ENCODE measurements around the gene PTPRM. TPM values are rescaled to one million over a fixed set of nuclear protein-coding genes. Genes with fewer than 3 reads are reported as not detected.

The PTPRM gene
- total RNA-seq, 4 donors from 2014 or later = 170 to 198 (median 182) TPM

- Histone ChIP-seq H3K4me3 (replicated peaks in 1 of 3) (peak overlapping the region in 1 of 3 donors; percentile 70), H3K36me3 (no peaks in the 10 kb centered on the region), H3K4me1 (peaks cover 23 to 34% of the 10 kb centered on the region in 2 donors)
Observed at GRCh38 chr18:7565677-7566076, 1.4 kb upstream of the PTPRM start.

DNA sequence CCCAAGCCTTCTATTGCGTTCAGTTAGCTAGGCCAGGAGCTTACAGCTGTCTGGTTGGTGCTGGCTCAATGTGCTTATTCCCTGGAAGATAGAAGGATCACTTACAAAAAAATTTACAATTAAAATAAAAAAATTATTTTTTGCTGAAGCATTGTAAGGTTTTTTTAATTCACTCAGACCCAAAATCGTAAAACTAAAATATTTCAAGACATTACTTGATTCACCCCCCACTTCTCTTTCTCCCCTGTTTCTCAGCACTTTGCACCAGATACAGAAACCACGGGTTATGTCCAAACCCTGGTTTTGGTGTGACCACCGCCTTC lies 911 bp upstream of the PTPRM start:
- Histone ChIP-seq H3K9me3 (no peaks in the 10 kb centered on the region), H3K27me3 (no peaks in the 10 kb centered on the region), H3K27ac (peak overlapping the region; percentile 98 to 99 (median 99)), H3K4me3 (replicated peaks in 1 of 3) (peak overlapping the region in 2 of 3 donors; percentile 53 to 70), H3K36me3 (no peaks in the 10 kb centered on the region), H3K4me1 (peaks cover 23 to 34% of the 10 kb centered on the region in 2 donors)
- intact Hi-C loops (cut with DNase I) = loop anchor here (5.0 kb wide), 1 partner anchor 294 kb away; no protein-coding TSS in a partner anchor
- WGBS, 2 donors = 21% methylated on average over 4 of the region's 4 CpGs
- DNase-seq = no peak
- no peak for TF ChIP-seq POLR2A (IDR thresholded peaks at IDR 0.05)
- TF ChIP-seq, protein P1, sequence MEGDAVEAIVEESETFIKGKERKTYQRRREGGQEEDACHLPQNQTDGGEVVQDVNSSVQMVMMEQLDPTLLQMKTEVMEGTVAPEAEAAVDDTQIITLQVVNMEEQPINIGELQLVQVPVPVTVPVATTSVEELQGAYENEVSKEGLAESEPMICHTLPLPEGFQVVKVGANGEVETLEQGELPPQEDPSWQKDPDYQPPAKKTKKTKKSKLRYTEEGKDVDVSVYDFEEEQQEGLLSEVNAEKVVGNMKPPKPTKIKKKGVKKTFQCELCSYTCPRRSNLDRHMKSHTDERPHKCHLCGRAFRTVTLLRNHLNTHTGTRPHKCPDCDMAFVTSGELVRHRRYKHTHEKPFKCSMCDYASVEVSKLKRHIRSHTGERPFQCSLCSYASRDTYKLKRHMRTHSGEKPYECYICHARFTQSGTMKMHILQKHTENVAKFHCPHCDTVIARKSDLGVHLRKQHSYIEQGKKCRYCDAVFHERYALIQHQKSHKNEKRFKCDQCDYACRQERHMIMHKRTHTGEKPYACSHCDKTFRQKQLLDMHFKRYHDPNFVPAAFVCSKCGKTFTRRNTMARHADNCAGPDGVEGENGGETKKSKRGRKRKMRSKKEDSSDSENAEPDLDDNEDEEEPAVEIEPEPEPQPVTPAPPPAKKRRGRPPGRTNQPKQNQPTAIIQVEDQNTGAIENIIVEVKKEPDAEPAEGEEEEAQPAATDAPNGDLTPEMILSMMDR (IDR thresholded peaks at IDR 0.05) = no peak

More at GRCh38 chr18:7565677-7566076, 1.4 kb upstream of the PTPRM start:
- no peak for DNase-seq
- intact Hi-C loops (cut with DNase I) = loop anchor here (5.0 kb wide), 1 partner anchor 293 kb away; no protein-coding TSS in a partner anchor
- H3K9me3 ChIP-seq = no peaks in the 10 kb centered on the region
- peak overlapping the region; percentile 98 to 99 (median 99) for H3K27ac ChIP-seq
- TF ChIP-seq, protein P1 (IDR thresholded peaks at IDR 0.05) = no peak
- no peak for TF ChIP-seq POLR2A (IDR thresholded peaks at IDR 0.05)
- no peaks in the 10 kb centered on the region for H3K27me3 ChIP-seq

DNA sequence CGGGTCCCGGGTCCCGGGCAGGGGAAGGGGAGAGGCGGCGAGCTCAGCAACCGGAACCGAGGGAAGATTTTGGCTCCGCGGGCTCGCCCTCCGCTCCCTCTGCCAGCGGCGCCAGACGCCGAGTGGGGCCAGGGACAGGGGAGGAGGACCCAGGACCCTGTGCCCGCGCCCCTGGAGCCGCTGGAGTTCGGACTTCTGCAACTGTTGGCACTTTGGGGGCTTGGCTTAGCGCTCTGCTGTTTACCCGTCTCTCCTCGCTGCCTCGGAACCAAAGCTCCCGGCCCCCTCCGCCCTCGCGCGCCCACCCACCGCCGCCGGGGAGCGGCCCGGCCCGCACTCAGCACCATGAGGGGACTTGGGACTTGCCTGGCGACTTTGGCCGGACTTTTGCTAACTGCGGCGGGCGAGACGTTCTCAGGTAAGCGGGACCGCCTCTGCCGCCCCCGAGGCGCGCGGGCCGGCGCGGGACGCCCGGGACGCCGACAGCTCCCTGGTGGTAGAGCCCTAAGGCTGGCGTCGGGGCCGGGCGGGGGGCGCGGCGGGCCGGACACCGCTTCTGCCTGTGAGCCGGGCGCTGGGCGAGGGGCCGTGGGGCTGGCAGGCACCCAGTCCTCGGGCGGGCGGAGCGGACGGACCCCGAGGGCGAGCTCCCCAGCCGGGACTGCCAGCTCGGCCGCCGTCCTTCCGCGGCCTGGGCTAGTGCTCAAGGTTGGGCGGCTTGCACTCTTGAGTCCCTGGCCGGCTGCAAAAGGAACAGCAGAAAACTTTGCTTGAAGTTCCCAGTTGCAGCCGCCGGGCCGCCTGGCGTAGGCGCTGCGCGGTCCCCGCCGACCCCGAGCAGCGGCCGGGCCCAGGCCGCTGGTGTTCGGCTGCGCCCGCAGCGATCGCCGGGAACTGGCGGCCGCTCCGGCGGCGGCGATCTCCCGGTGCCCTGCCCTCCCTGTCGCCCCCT lies 634 bp downstream of the PTPRM start:
- intact Hi-C loops (cut with DNase I) = loop anchor here (5.0 kb wide), 1 partner anchor 295 kb away; no protein-coding TSS in a partner anchor
- WGBS, 2 donors = 0% methylated on average over 5 to 7 of the region's 109 CpGs
- no peak for TF ChIP-seq POLR2A (IDR thresholded peaks at IDR 0.05)
- TF ChIP-seq, protein P1 (IDR thresholded peaks at IDR 0.05) = peak in 3 of 6 experiments; percentile 9 to 26 (median 23)
- peak overlapping the region; percentile 82 to 98 (median 97) for H3K27ac ChIP-seq
- H3K36me3 ChIP-seq = no peaks in the 10 kb centered on the region
- peak overlapping the region; percentile 87 to 98 (median 95) for H3K4me3 ChIP-seq (replicated peaks in 1 of 3)
- DNase-seq = peak; percentile 70 to 75
- H3K27me3 ChIP-seq = no peaks in the 10 kb centered on the region
- H3K4me1 ChIP-seq = peaks cover 16 to 37% of the 10 kb centered on the region in 2 donors
- no peaks in the 10 kb centered on the region for H3K9me3 ChIP-seq

- peak; percentile 53 to 60 for DNase-seq
- H3K27ac ChIP-seq = peak overlapping the region; percentile 82 to 98 (median 97)
- no peaks in the 10 kb centered on the region for H3K36me3 ChIP-seq
- H3K9me3 ChIP-seq = no peaks in the 10 kb centered on the region
- 0 to 1% methylated on average over 14 to 25 of the region's 44 CpGs for WGBS, 2 donors
- no peaks in the 10 kb centered on the region for H3K27me3 ChIP-seq
- intact Hi-C loops (cut with DNase I) = loop anchor here (5.0 kb wide), 1 partner anchor 296 kb away; no protein-coding TSS in a partner anchor
- peak overlapping the region; percentile 87 to 98 (median 95) for H3K4me3 ChIP-seq (replicated peaks in 1 of 3)
- peaks cover 20 to 41% of the 10 kb centered on the region in 2 donors for H3K4me1 ChIP-seq
- TF ChIP-seq POLR2A (IDR thresholded peaks at IDR 0.05) = peak in 1 of 2 donors; percentile 22
- TF ChIP-seq, protein P1 (IDR thresholded peaks at IDR 0.05) = peak in 3 of 6 experiments; percentile 14 to 26 (median 18)
Observed at GRCh38 chr18:7568426-7568825, 1.3 kb downstream of the PTPRM start.

GRCh38 chr18:7571626-7572025 lies 4.5 kb downstream of the PTPRM start:
- Histone ChIP-seq H3K27ac (no peak overlapping the region), H3K4me1 (peaks cover 31 to 33% of the 10 kb centered on the region in 2 donors), H3K4me3 (replicated peaks in 1 of 3) (no peak overlapping the region), H3K27me3 (no peaks in the 10 kb centered on the region), H3K9me3 (no peaks in the 10 kb centered on the region), H3K36me3 (no peaks in the 10 kb centered on the region)
- no peak for DNase-seq
- WGBS, 2 donors = 91 to 92% methylated on average over 2 of the region's 2 CpGs
- intact Hi-C loops (cut with DNase I) = no loop called here
- TF ChIP-seq POLR2A (IDR thresholded peaks at IDR 0.05) = no peak
- TF ChIP-seq, protein P1 (IDR thresholded peaks at IDR 0.05) = no peak
